Measurements from ENCODE around the gene EFHC1. TPM values are rescaled to one million over a fixed set of nuclear protein-coding genes. Genes with fewer than 3 reads are reported as not detected.

The EFHC1 gene
- total and polyA plus RNA-seq, 2 of the 13 experiments (the other 11 are each of a cell fraction or from before 2014, with no cell fraction given) = 23.4 to 29.5 TPM

DNA sequence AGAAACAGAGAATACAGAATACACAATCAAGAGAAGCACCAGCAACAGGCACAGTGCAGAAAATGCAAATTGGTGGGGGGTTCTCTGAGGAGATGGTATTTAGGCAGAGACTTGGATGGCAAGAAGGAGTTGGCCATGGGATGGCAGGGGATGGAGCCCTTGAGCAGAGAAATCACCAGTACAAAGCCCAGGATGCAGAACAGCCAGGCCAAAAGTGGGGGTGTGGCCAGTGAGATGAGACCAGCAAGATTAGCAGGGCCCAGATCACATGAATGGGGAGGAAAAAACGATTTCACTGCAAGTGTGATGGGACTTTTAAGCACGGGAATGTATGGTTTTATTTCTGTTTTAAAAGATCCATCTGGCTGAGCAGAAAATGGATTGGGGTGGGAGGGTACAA, 93.3 kb downstream of the EFHC1 start (continued):
- TF ChIP-seq, protein P1, sequence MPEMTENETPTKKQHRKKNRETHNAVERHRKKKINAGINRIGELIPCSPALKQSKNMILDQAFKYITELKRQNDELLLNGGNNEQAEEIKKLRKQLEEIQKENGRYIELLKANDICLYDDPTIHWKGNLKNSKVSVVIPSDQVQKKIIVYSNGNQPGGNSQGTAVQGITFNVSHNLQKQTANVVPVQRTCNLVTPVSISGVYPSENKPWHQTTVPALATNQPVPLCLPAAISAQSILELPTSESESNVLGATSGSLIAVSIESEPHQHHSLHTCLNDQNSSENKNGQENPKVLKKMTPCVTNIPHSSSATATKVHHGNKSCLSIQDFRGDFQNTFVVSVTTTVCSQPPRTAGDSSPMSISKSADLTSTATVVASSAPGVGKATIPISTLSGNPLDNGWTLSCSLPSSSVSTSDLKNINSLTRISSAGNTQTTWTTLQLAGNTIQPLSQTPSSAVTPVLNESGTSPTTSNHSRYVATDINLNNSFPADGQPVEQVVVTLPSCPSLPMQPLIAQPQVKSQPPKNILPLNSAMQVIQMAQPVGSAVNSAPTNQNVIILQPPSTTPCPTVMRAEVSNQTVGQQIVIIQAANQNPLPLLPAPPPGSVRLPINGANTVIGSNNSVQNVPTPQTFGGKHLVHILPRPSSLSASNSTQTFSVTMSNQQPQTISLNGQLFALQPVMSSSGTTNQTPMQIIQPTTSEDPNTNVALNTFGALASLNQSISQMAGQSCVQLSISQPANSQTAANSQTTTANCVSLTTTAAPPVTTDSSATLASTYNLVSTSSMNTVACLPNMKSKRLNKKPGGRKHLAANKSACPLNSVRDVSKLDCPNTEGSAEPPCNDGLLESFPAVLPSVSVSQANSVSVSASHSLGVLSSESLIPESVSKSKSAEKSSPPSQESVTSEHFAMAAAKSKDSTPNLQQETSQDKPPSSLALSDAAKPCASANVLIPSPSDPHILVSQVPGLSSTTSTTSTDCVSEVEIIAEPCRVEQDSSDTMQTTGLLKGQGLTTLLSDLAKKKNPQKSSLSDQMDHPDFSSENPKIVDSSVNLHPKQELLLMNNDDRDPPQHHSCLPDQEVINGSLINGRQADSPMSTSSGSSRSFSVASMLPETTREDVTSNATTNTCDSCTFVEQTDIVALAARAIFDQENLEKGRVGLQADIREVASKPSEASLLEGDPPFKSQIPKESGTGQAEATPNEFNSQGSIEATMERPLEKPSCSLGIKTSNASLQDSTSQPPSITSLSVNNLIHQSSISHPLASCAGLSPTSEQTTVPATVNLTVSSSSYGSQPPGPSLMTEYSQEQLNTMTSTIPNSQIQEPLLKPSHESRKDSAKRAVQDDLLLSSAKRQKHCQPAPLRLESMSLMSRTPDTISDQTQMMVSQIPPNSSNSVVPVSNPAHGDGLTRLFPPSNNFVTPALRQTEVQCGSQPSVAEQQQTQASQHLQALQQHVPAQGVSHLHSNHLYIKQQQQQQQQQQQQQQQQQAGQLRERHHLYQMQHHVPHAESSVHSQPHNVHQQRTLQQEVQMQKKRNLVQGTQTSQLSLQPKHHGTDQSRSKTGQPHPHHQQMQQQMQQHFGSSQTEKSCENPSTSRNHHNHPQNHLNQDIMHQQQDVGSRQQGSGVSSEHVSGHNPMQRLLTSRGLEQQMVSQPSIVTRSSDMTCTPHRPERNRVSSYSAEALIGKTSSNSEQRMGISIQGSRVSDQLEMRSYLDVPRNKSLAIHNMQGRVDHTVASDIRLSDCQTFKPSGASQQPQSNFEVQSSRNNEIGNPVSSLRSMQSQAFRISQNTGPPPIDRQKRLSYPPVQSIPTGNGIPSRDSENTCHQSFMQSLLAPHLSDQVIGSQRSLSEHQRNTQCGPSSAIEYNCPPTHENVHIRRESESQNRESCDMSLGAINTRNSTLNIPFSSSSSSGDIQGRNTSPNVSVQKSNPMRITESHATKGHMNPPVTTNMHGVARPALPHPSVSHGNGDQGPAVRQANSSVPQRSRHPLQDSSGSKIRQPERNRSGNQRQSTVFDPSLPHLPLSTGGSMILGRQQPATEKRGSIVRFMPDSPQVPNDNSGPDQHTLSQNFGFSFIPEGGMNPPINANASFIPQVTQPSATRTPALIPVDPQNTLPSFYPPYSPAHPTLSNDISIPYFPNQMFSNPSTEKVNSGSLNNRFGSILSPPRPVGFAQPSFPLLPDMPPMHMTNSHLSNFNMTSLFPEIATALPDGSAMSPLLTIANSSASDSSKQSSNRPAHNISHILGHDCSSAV (CRISPR knock-in tag; IDR thresholded peaks at IDR 0.05; ENCODE audit: borderline replicate concordance) = no peak
- TF ChIP-seq KDM2A (CRISPR knock-in tag; IDR thresholded peaks at IDR 0.05; ENCODE audit: borderline replicate concordance, low read depth) (no peak), HNRNPK (IDR thresholded peaks at IDR 0.05; ENCODE audit: low read depth, low read length, poor library complexity, severe bottlenecking) (no peak), ZNF432 (CRISPR knock-in tag; IDR thresholded peaks at IDR 0.05; ENCODE audit: borderline replicate concordance) (no peak), ZNF205 (CRISPR knock-in tag; IDR thresholded peaks at IDR 0.05) (no peak), GTF2F1 (IDR thresholded peaks at IDR 0.05; ENCODE audit: low read length) (no peak), CHCHD3 (CRISPR knock-in tag; IDR thresholded peaks at IDR 0.05) (no peak)
- TF ChIP-seq, protein P2, sequence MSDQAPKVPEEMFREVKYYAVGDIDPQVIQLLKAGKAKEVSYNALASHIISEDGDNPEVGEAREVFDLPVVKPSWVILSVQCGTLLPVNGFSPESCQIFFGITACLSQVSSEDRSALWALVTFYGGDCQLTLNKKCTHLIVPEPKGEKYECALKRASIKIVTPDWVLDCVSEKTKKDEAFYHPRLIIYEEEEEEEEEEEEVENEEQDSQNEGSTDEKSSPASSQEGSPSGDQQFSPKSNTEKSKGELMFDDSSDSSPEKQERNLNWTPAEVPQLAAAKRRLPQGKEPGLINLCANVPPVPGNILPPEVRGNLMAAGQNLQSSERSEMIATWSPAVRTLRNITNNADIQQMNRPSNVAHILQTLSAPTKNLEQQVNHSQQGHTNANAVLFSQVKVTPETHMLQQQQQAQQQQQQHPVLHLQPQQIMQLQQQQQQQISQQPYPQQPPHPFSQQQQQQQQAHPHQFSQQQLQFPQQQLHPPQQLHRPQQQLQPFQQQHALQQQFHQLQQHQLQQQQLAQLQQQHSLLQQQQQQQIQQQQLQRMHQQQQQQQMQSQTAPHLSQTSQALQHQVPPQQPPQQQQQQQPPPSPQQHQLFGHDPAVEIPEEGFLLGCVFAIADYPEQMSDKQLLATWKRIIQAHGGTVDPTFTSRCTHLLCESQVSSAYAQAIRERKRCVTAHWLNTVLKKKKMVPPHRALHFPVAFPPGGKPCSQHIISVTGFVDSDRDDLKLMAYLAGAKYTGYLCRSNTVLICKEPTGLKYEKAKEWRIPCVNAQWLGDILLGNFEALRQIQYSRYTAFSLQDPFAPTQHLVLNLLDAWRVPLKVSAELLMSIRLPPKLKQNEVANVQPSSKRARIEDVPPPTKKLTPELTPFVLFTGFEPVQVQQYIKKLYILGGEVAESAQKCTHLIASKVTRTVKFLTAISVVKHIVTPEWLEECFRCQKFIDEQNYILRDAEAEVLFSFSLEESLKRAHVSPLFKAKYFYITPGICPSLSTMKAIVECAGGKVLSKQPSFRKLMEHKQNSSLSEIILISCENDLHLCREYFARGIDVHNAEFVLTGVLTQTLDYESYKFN (CRISPR knock-in tag; conservative IDR thresholded peaks at IDR 0.05) = no peak
